Measurements from ENCODE around the gene UACA.

The UACA gene

GRCh38 chr15:70788114-70789049, 25.0 kb upstream of the UACA start:
- POLR2A ChIA-PET, result interaction anchor here (0.6 to 0.7 kb wide), 2 partner anchors 25 to 466 kb away, joined by 3 read pairs; partner anchors contain the start of gene UACA
- TF ChIP-seq ELF4 (IDR thresholded peaks at IDR 0.05) (no peak), L3MBTL2 (conservative IDR thresholded peaks at IDR 0.05) (no peak), HDGF (IDR thresholded peaks at IDR 0.05; ENCODE audit: borderline replicate concordance) (no peak), TARDBP (IDR thresholded peaks at IDR 0.05) (no peak), FOXA1 (IDR thresholded peaks at IDR 0.05) (no peak), CTBP1 (IDR thresholded peaks at IDR 0.05; ENCODE audit: borderline replicate concordance) (no peak), FOXM1 (IDR thresholded peaks at IDR 0.05; ENCODE audit: borderline replicate concordance) (no peak), SP1 (IDR thresholded peaks at IDR 0.05) (no peak), ZNF384 (IDR thresholded peaks at IDR 0.05) (no peak), BHLHE40 (IDR thresholded peaks at IDR 0.05; ENCODE audit: borderline replicate concordance) (no peak), NFRKB (IDR thresholded peaks at IDR 0.05) (no peak), SUZ12 (IDR thresholded peaks at IDR 0.05) (no peak), FOXK2 (IDR thresholded peaks at IDR 0.05) (no peak), LEF1 (IDR thresholded peaks at IDR 0.05; ENCODE audit: borderline replicate concordance) (no peak), PKNOX1 (IDR thresholded peaks at IDR 0.05) (no peak), ARNT (IDR thresholded peaks at IDR 0.05) (no peak)
- CTCF ChIA-PET, result interaction anchor here (0.5 to 0.7 kb wide), 2 partner anchors 25 to 117 kb away, joined by 3 read pairs; no protein-coding TSS in a partner anchor
- no peak for DNase-seq (ENCODE audit: extremely low spot score)

- POLR2A ChIA-PET, result no interaction called here
These were observed 23.6 kb upstream of the UACA start for GRCh38 chr15:70786996-70787395.

GRCh38 chr15:70783610-70784022, 20.3 kb upstream of the UACA start:
- DNase-seq (ENCODE audit: extremely low spot score), result no peak
- ChIA-PET CTCF (interaction anchor here (1.6 kb wide), 1 partner anchor 28 kb away, joined by 3 read pairs; no protein-coding TSS in a partner anchor), POLR2A (no interaction called here)
- no peak for TF ChIP-seq NFRKB (IDR thresholded peaks at IDR 0.05)
- no peak for TF ChIP-seq ARNT (IDR thresholded peaks at IDR 0.05)
- no peak for TF ChIP-seq PKNOX1 (IDR thresholded peaks at IDR 0.05)
- no peak for TF ChIP-seq HDGF (IDR thresholded peaks at IDR 0.05; ENCODE audit: borderline replicate concordance)
- no peak for TF ChIP-seq SP1 (IDR thresholded peaks at IDR 0.05)
- TF ChIP-seq LEF1 (IDR thresholded peaks at IDR 0.05; ENCODE audit: borderline replicate concordance), result no peak
- TF ChIP-seq BHLHE40 (IDR thresholded peaks at IDR 0.05; ENCODE audit: borderline replicate concordance), result no peak
- no peak for TF ChIP-seq CTBP1 (IDR thresholded peaks at IDR 0.05; ENCODE audit: borderline replicate concordance)
- TF ChIP-seq ZNF384 (IDR thresholded peaks at IDR 0.05), result no peak
- no peak for TF ChIP-seq L3MBTL2 (conservative IDR thresholded peaks at IDR 0.05)
- TF ChIP-seq FOXA1 (IDR thresholded peaks at IDR 0.05), result no peak
- TF ChIP-seq SUZ12 (IDR thresholded peaks at IDR 0.05), result no peak
- TF ChIP-seq ELF4 (IDR thresholded peaks at IDR 0.05), result no peak
- TF ChIP-seq FOXK2 (IDR thresholded peaks at IDR 0.05), result no peak
- no peak for TF ChIP-seq TARDBP (IDR thresholded peaks at IDR 0.05)

More at GRCh38 chr15:70786996-70787395, 23.6 kb upstream of the UACA start:
- no peak for TF ChIP-seq ARNT (IDR thresholded peaks at IDR 0.05)
- no peak for TF ChIP-seq ELF4 (IDR thresholded peaks at IDR 0.05)
- no peak for TF ChIP-seq FOXM1 (IDR thresholded peaks at IDR 0.05; ENCODE audit: borderline replicate concordance)
- TF ChIP-seq BHLHE40 (IDR thresholded peaks at IDR 0.05; ENCODE audit: borderline replicate concordance), result no peak
- no peak for TF ChIP-seq PKNOX1 (IDR thresholded peaks at IDR 0.05)
- no peak for TF ChIP-seq FOXA1 (IDR thresholded peaks at IDR 0.05)
- TF ChIP-seq FOXK2 (IDR thresholded peaks at IDR 0.05), result no peak
- no peak for TF ChIP-seq ZNF384 (IDR thresholded peaks at IDR 0.05)
- no peak for TF ChIP-seq HDGF (IDR thresholded peaks at IDR 0.05; ENCODE audit: borderline replicate concordance)
- TF ChIP-seq NFRKB (IDR thresholded peaks at IDR 0.05), result no peak
- CTCF ChIA-PET, result no interaction called here
- DNase-seq (ENCODE audit: extremely low spot score), result no peak

- DNase-seq (ENCODE audit: extremely low spot score), result no peak
- CTCF ChIA-PET, result no interaction called here
- POLR2A ChIA-PET, result no interaction called here
- no peak for TF ChIP-seq SUZ12 (IDR thresholded peaks at IDR 0.05)
These were observed 19.7 kb upstream of the UACA start for GRCh38 chr15:70783041-70783440.

- CTCF ChIA-PET, result no interaction called here
- no peak for DNase-seq (ENCODE audit: extremely low spot score)
- POLR2A ChIA-PET, result no interaction called here
- TF ChIP-seq FOXA1 (IDR thresholded peaks at IDR 0.05) (no peak), FOXM1 (IDR thresholded peaks at IDR 0.05; ENCODE audit: borderline replicate concordance) (no peak), ZNF384 (IDR thresholded peaks at IDR 0.05) (no peak), SP1 (IDR thresholded peaks at IDR 0.05) (no peak), LEF1 (IDR thresholded peaks at IDR 0.05; ENCODE audit: borderline replicate concordance) (no peak), TARDBP (IDR thresholded peaks at IDR 0.05) (no peak), SUZ12 (IDR thresholded peaks at IDR 0.05) (no peak), BHLHE40 (IDR thresholded peaks at IDR 0.05; ENCODE audit: borderline replicate concordance) (no peak), FOXK2 (IDR thresholded peaks at IDR 0.05) (no peak), HDGF (IDR thresholded peaks at IDR 0.05; ENCODE audit: borderline replicate concordance) (no peak), ELF4 (IDR thresholded peaks at IDR 0.05) (no peak), NFRKB (IDR thresholded peaks at IDR 0.05) (no peak), L3MBTL2 (conservative IDR thresholded peaks at IDR 0.05) (no peak), ARNT (IDR thresholded peaks at IDR 0.05) (no peak), PKNOX1 (IDR thresholded peaks at IDR 0.05) (no peak), CTBP1 (IDR thresholded peaks at IDR 0.05; ENCODE audit: borderline replicate concordance) (no peak)
These were observed 17.9 kb upstream of the UACA start for GRCh38 chr15:70781236-70781635.

All from HEK293T (cell line).